HepG2 (cell line): ENCODE results near the gene EVI5. TPM values are rescaled to one million over a fixed set of nuclear protein-coding genes. Genes with fewer than 3 reads are reported as not detected.
A peak's percentile ranks its signal among the peaks of the same experiment; 100 is the strongest.

Experiments used
- ARID2 ChIP-seq: sonication (generic); formaldehyde crosslinking; IDR thresholded peaks from 2 replicates; pipeline ENCODE4 v1.8.1; 2022; ENCODE audit warnings: mild to moderate bottlenecking, missing genetic modification reagents, borderline replicate concordance
- DMAP1 ChIP-seq: IDR thresholded peaks from 2 replicates; pipeline ENCODE4 v1.6.1; 2016
- FOXK1 ChIP-seq: sonication (generic); formaldehyde crosslinking; IDR thresholded peaks from 2 replicates; pipeline ENCODE4 v1.4.0; 2020; ENCODE audit warnings: low read depth, missing genetic modification reagents, borderline replicate concordance
- FOXO4 ChIP-seq: sonication (generic); formaldehyde crosslinking; conservative IDR thresholded peaks from 2 replicates; pipeline ENCODE4 v1.8.1; 2023; ENCODE audit warnings: missing genetic modification reagents
- HIC2 ChIP-seq: sonication (generic); formaldehyde crosslinking; IDR thresholded peaks from 2 replicates; pipeline ENCODE4 v1.9.0; 2022; ENCODE audit warnings: low read depth, missing genetic modification reagents
- KLF11 ChIP-seq: IDR thresholded peaks from 2 replicates; pipeline ENCODE4 v1.6.1; 2016; ENCODE audit warnings: missing compliant biosample characterization
- MXD1 ChIP-seq: sonication (generic); formaldehyde crosslinking; IDR thresholded peaks from 2 replicates; pipeline ENCODE4 v1.4.0; 2020; ENCODE audit warnings: mild to moderate bottlenecking, missing genetic modification reagents
- PHF5A ChIP-seq: IDR thresholded peaks from one replicate; pipeline ENCODE4 v1.6.1; 2018; ENCODE audit warnings: low read depth, missing genetic modification reagents; ENCODE audit not compliant: unreplicated experiment
- PPARG ChIP-seq: conservative IDR thresholded peaks from 2 replicates; pipeline ENCODE4 v1.6.1; 2016; ENCODE audit warnings: missing biosample characterization, missing genetic modification reagents
- PTBP1 ChIP-seq: fragments of 200-400 bp; formaldehyde crosslinking; IDR thresholded peaks from 2 replicates; pipeline ENCODE4 v1.6.1; 2018; ENCODE audit warnings: low read length, low read depth; ENCODE audit not compliant: poor library complexity, severe bottlenecking
- TOPORS ChIP-seq: sonication (generic); formaldehyde crosslinking; IDR thresholded peaks from 2 replicates; pipeline ENCODE4 v1.8.0; 2023; ENCODE audit warnings: mild to moderate bottlenecking, missing genetic modification reagents
- USF2 ChIP-seq, 2 experiments: sonication (generic) in 1 of 2; formaldehyde crosslinking in 1 of 2; IDR thresholded peaks; 2 replicates each; pipeline versions ENCODE4 v1.5.1 to v1.6.1; 2011 to 2020; ENCODE audit warnings: borderline replicate concordance in 1 of 2, low read depth in 1 of 2, low read length in 1 of 2, mild to moderate bottlenecking in 1 of 2, missing genetic modification reagents in 1 of 2, moderate library complexity in 1 of 2
- ZFP82 ChIP-seq: sonication (generic); formaldehyde crosslinking; IDR thresholded peaks from 2 replicates; pipeline ENCODE4 v1.5.1; 2020; ENCODE audit warnings: mild to moderate bottlenecking, missing genetic modification reagents, borderline replicate concordance
- ZMYM4 ChIP-seq: sonication (generic); formaldehyde crosslinking; IDR thresholded peaks from 2 replicates; pipeline ENCODE4 v1.8.1; 2023; ENCODE audit warnings: mild to moderate bottlenecking, missing genetic modification reagents
- ZNF101 ChIP-seq: sonication (generic); formaldehyde crosslinking; IDR thresholded peaks from 2 replicates; pipeline ENCODE4 v1.4.0; 2020; ENCODE audit warnings: mild to moderate bottlenecking, low read depth, missing genetic modification reagents, borderline replicate concordance
- ZNF512B ChIP-seq: sonication (generic); formaldehyde crosslinking; IDR thresholded peaks from 2 replicates; pipeline ENCODE4 v1.5.1; 2020; ENCODE audit warnings: missing genetic modification reagents, mild to moderate bottlenecking, borderline replicate concordance
- ZNF709 ChIP-seq: sonication (generic); formaldehyde crosslinking; IDR thresholded peaks from 2 replicates; pipeline ENCODE4 v1.5.0; 2020; ENCODE audit warnings: mild to moderate bottlenecking, missing genetic modification reagents
- ZNF879 ChIP-seq: sonication (generic); formaldehyde crosslinking; IDR thresholded peaks from 2 replicates; pipeline ENCODE4 v1.8.1; 2023; ENCODE audit warnings: missing genetic modification reagents
- ZSCAN29 ChIP-seq: sonication (generic); formaldehyde crosslinking; conservative IDR thresholded peaks from 2 replicates; pipeline ENCODE4 v1.4.0; 2020; ENCODE audit warnings: mild to moderate bottlenecking, missing genetic modification reagents
- polyA plus RNA-seq, 8 experiments: library from polyadenylated mRNA; depleted of rRNA in 3 of 8; stranded (reverse) in 7 of 8; unstranded in 1 of 8; fragments of >200 nt; fragmentation: Illumina TruSeq in 4 of 8; extraction: Trizol in 4 of 8; gene quantifications; 2 replicates each; pipeline versions ENCODE4 v1.2.1 to v1.2.3, GENCODE V29; 2011 to 2016; ENCODE audit warnings: low read depth in 4 of 8, missing spikeins in 1 of 8, mixed read lengths in 1 of 8; ENCODE audit not compliant: insufficient read depth in 1 of 8
- total RNA-seq, 5 experiments: library from RNA; depleted of rRNA; stranded (reverse); fragments of >200 nt; fragmentation: Illumina TruSeq; extraction: Trizol; gene quantifications; 2 replicates each; pipeline ENCODE4 v1.2.3, GENCODE V29; 2016; ENCODE audit warnings: low read depth in 1 of 5

Gene EVI5
- total and polyA plus RNA-seq, 2 of the 13 experiments (the other 11 are each of a cell fraction or from before 2014, with no cell fraction given): 4.0 to 12.6 TPM

- TF ChIP-seq ARID2 (CRISPR knock-in tag) (no peak), ZNF101 (CRISPR knock-in tag) (no peak), PTBP1 (no peak), FOXO4 (CRISPR knock-in tag) (peak; percentile 77; the same call in 1 of the 2 replicates), USF2 (IDR thresholded peaks at IDR 0.05; ENCODE audit: low read depth, low read length) (no peak), USF2 (CRISPR knock-in tag; IDR thresholded peaks at IDR 0.05; ENCODE audit: borderline replicate concordance) (no peak), FOXK1 (CRISPR knock-in tag) (0 out of 2 replicates have a peak, but pooled peaks have one; percentile 17), ZMYM4 (CRISPR knock-in tag) (peak; percentile 80), ZFP82 (CRISPR knock-in tag) (no peak), MXD1 (CRISPR knock-in tag) (peak; percentile 42), ZNF512B (peak; percentile 77; the same call in 1 of the 2 replicates), TOPORS (CRISPR knock-in tag) (0 out of 2 replicates have a peak, but pooled peaks have one; percentile 72), DMAP1 (peak; percentile 35; the same call in 1 of the 2 replicates), ZNF879 (no peak), ZNF709 (CRISPR knock-in tag) (no peak; the same call in 1 of the 2 replicates), PPARG (CRISPR knock-in tag) (no peak), HIC2 (CRISPR knock-in tag) (peak; percentile 58; the same call in 1 of the 2 replicates), KLF11 (CRISPR knock-in tag) (no peak), ZSCAN29 (CRISPR knock-in tag) (no peak), PHF5A (CRISPR knock-in tag) (no peak)
Measured at GRCh38 chr1:92485381-92486250, 299.3 kb downstream of the EVI5 start (continued).
